Measurements from ENCODE around the gene EVI5.

DNA sequence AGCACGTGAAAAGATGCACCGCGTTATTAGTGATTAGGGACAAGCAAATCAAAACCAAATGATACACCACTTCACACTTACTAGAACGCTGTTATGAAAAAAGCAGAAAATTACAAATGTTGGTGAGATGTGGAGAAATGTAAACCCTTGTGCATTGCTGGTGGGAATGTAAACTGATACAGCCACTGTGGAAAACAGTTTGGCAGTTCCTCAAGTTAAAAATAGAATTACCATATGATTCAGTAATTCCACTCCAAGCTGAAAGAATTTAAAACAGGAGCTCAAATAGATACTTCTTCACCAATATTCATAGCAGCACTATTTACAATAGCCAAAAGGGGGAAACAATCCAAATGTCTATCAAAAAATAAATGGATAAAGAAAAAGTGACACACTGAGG, 10.3 kb upstream of the EVI5 start:
- TF ChIP-seq POLR2A (IDR thresholded peaks at IDR 0.05) (no peak), POLR2AphosphoS5 (IDR thresholded peaks at IDR 0.05) (no peak)
- TF ChIP-seq, protein P1, sequence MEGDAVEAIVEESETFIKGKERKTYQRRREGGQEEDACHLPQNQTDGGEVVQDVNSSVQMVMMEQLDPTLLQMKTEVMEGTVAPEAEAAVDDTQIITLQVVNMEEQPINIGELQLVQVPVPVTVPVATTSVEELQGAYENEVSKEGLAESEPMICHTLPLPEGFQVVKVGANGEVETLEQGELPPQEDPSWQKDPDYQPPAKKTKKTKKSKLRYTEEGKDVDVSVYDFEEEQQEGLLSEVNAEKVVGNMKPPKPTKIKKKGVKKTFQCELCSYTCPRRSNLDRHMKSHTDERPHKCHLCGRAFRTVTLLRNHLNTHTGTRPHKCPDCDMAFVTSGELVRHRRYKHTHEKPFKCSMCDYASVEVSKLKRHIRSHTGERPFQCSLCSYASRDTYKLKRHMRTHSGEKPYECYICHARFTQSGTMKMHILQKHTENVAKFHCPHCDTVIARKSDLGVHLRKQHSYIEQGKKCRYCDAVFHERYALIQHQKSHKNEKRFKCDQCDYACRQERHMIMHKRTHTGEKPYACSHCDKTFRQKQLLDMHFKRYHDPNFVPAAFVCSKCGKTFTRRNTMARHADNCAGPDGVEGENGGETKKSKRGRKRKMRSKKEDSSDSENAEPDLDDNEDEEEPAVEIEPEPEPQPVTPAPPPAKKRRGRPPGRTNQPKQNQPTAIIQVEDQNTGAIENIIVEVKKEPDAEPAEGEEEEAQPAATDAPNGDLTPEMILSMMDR (IDR thresholded peaks at IDR 0.05), result no peak

Measured in sigmoid colon (tissue), 4 donors.